Measurements from ENCODE around the gene SDHC.

The SDHC gene

GRCh38 chr1:161314201-161314981 lies at the start of gene SDHC:
TSS of gene SDHC (plus strand) at chr1:161314381. CDS start at chr1:161314406, 25 bp downstream.
- peak; percentile 81 for DNase-seq

- no peak for DNase-seq
These were observed 48.9 kb upstream of the SDHC start for GRCh38 chr1:161265305-161265704.

- no peak for DNase-seq
These were observed 48.0 kb upstream of the SDHC start for GRCh38 chr1:161266202-161266601.

- no peak for DNase-seq
These were observed 47.3 kb upstream of the SDHC start for GRCh38 chr1:161266836-161267235.

GRCh38 chr1:161267321-161267720 lies 46.9 kb upstream of the SDHC start:
- no peak for DNase-seq

- DNase-seq = no peak
These were observed 40.8 kb upstream of the SDHC start for GRCh38 chr1:161273402-161273801.

- no peak for DNase-seq
These were observed 39.3 kb upstream of the SDHC start for GRCh38 chr1:161274874-161275273.

- no peak for DNase-seq
These were observed 31.2 kb upstream of the SDHC start for GRCh38 chr1:161282991-161283390.

GRCh38 chr1:161285113-161285512 lies 29.1 kb upstream of the SDHC start:
- DNase-seq = no peak

- no peak for DNase-seq
These were observed 28.7 kb upstream of the SDHC start for GRCh38 chr1:161285521-161285920.

GRCh38 chr1:161287482-161288054 lies 26.6 kb upstream of the SDHC start:
- DNase-seq = no peak

- DNase-seq = no peak
These were observed 23.4 kb upstream of the SDHC start for GRCh38 chr1:161290779-161291178.

GRCh38 chr1:161297415-161297814 lies 16.8 kb upstream of the SDHC start:
- no peak for DNase-seq

GRCh38 chr1:161298116-161298515 lies 16.1 kb upstream of the SDHC start:
- no peak for DNase-seq

GRCh38 chr1:161299347-161299746 lies 14.8 kb upstream of the SDHC start:
- no peak for DNase-seq

- DNase-seq = no peak
These were observed 13.7 kb upstream of the SDHC start for GRCh38 chr1:161300478-161300877.

GRCh38 chr1:161304927-161305866 lies 9.0 kb upstream of the SDHC start:
- DNase-seq = peak; percentile 6

GRCh38 chr1:161305867-161306519 lies 8.2 kb upstream of the SDHC start:
- DNase-seq = peak; percentile 77

GRCh38 chr1:161307230-161307768 lies 6.9 kb upstream of the SDHC start:
- DNase-seq = peak; percentile 5

GRCh38 chr1:161307892-161308638 lies 6.1 kb upstream of the SDHC start:
- no peak for DNase-seq

- no peak for DNase-seq
These were observed 4.3 kb upstream of the SDHC start, which contains the start of gene MPZ for GRCh38 chr1:161309868-161310267. TSS of gene MPZ (minus strand) at chr1:161309968. CDS start at chr1:161309905, 63 bp downstream.

All from stimulated activated CD4-positive, alpha-beta T cell treated with anti-CD3 and anti-CD28 coated beads, Interleukin-12 subunit alpha, Interleukin-12 subunit beta, amount 100 ng/mL, for 4 hours (primary cell).